CD4-positive, alpha-beta memory T cell (primary cell): ENCODE measurements around the gene MXD4. TPM values are rescaled to one million over a fixed set of nuclear protein-coding genes. Genes with fewer than 3 reads are reported as not detected.

Source experiments
- polyA plus RNA-seq, 2 donors: library from polyadenylated mRNA; unstranded; fragments of 300-500 nt; fragmentation: Illumina TruSeq; gene quantifications; one replicate each; pipeline ENCODE4 v1.2.3, GENCODE V29; 2021
- total RNA-seq, 2 experiments: library from RNA; stranded (reverse); gene quantifications; one replicate each; pipeline ENCODE4 v1.2.3, GENCODE V29; 2021

Gene MXD4
- total and polyA plus RNA-seq, 4 experiments from 2014 or later, result 31.9 to 67.5 (median 57.7) TPM

Other genes with a start within 250 kb of the MXD4 start
- not detected for gene NAT8L, start 202.8 kb downstream of the MXD4 start, total RNA-seq
- not detected for gene NAT8L, start 202.8 kb downstream of the MXD4 start, polyA plus RNA-seq
- 10 to 100 TPM; 35.9 to 39.2 TPM for gene HAUS3, start 20.0 kb downstream of the MXD4 start, total RNA-seq
- gene HAUS3, start 20.0 kb downstream of the MXD4 start, polyA plus RNA-seq, result 10 to 100 TPM; 24.8 to 43.9 TPM
- 1 to 10 TPM; 3.8 to 4.4 TPM for gene POLN, start 20.0 kb downstream of the MXD4 start, total RNA-seq
- 1 to 10 TPM in 1 of 2 donors, under 1 TPM in 1; 0.24 to 1.8 TPM for gene POLN, start 20.0 kb downstream of the MXD4 start, polyA plus RNA-seq
- gene ZFYVE28, start 156.5 kb upstream of the MXD4 start, total RNA-seq, result 10 to 100 TPM; 31.4 to 31.8 TPM
- 10 to 100 TPM; 13.1 to 16.2 TPM for gene ZFYVE28, start 156.5 kb upstream of the MXD4 start, polyA plus RNA-seq
- under 1 TPM; 0.12 to 0.19 TPM for gene CFAP99, start 156.8 kb upstream of the MXD4 start, total RNA-seq
- not detected for gene CFAP99, start 156.8 kb upstream of the MXD4 start, polyA plus RNA-seq
- gene RNF4, start 207.0 kb upstream of the MXD4 start, total RNA-seq, result 100 to 1,000 TPM in 1 of 2 experiments, 10 to 100 TPM in 1; 94.0 to 104 TPM
- gene RNF4, start 207.0 kb upstream of the MXD4 start, polyA plus RNA-seq, result 100 to 1,000 TPM in 1 of 2 donors, 10 to 100 TPM in 1; 68.0 to 105 TPM